ENCODE data around the gene STMN3.
"Not testable (repeated sequence)": the region's sequence is repeated elsewhere in the genome, so short reads cannot be mapped to it uniquely, and the experiment has no call there.

Gene STMN3

DNA sequence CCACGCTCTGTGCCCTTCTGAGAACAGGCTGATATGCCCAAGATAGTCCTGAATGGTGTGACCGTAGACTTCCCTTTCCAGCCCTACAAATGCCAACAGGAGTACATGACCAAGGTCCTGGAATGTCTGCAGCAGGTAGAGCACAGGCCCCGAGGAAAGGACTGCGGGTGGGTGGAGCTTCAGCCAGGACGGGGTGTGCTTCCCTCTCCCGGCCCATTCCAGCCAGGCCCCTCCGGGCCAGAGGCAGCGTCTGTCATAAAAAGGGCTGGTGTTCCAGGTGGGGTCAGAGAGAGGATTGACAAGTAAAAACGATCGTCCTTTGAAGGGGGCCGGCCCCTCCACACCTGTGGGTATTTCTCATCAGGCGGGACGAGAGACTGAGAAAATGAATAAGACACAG is 6.1 kb upstream of the STMN3 start:
- Mint-ChIP-seq H3K4me1 (ENCODE audit: low read depth) (peaks cover 18% of the 10 kb centered on the region), H3K27me3 (ENCODE audit: low read depth) (peaks cover 5% of the 10 kb centered on the region), H3K4me3 (peak overlapping the region; percentile 89), H3K27ac (no peak overlapping the region), H3K36me3 (ENCODE audit: low read depth) (peaks cover 5% of the 10 kb centered on the region), H3K9me3 (no peaks in the 10 kb centered on the region)

DNA sequence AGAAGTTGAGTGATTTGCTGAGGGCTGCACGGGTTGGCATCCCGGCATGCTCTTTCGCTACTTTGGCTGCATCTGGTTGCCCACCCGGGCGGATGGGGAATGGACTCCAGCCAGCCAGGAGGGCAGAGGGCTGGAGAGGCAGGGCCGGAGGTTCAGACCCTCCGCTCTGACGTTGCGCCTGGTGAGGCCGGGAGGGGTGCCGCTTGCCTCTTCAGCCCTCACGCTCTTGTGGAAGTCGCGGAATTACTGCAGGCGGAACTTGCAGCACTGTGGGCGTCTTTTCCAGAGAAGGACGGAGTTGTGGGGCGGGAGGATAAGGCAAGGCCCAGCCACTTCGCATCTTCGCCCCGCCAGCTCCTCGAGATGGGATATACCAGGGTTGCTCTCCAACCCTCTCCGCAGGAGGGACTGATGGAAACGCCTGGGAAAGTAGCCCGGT is 5.5 kb upstream of the STMN3 start:
- H3K4me1 Mint-ChIP-seq (ENCODE audit: low read depth): peaks cover 23% of the 10 kb centered on the region
- peak overlapping the region; percentile 89 for H3K4me3 Mint-ChIP-seq
- H3K27ac Mint-ChIP-seq: peak overlapping the region; percentile 93
- H3K27me3 Mint-ChIP-seq (ENCODE audit: low read depth): peaks cover 9% of the 10 kb centered on the region
- peaks cover 5% of the 10 kb centered on the region for H3K36me3 Mint-ChIP-seq (ENCODE audit: low read depth)
- no peaks in the 10 kb centered on the region for H3K9me3 Mint-ChIP-seq

DNA sequence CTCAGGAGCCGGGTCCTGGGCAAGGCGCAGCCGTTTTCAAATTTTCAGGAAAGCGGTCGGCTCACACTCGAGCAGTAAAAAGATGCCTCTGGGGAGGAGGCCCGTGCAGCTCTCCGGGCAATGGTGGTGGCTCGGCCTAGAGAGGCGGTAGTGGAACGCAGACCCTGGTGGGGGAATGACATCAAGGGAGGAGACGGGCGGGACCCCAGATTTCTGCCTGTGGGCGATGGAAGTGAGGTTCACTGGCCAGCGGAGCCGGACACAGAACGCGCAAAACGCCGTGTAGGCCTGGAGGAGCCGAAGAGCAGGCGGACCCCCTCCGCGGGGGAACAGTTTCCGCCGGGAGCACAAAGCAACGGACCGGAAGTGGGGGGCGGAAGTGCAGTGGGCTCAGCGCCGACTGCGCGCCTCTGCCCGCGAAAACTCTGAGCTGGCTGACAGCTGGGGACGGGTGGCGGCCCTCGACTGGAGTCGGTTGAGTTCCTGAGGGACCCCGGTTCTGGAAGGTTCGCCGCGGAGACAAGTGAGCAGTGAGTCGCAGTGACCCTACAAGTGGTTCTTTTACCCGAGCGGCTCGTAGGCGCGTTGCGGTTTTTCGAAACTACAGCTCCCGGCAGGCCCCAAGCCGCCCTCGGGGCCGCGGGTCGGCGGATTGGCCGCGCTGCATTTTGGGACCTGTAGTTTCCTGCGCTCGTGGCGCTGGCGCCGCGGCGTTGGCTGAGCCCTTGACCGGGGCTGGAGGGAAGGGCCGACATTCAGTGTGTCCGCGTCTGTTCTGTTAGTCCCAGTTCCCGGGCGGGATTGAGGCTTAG is 4.9 kb upstream of the STMN3 start, which contains the start of gene RTEL1:
Gene RTEL1 (plus strand): TSS at position 376 of the 812 bp plus-strand sequence. CDS start 1,091 bp downstream, outside the sequence.
- H3K27ac Mint-ChIP-seq: peak within 1 kb of the TSS; percentile 93
- peaks cover 9% of the 10 kb centered on the region for H3K27me3 Mint-ChIP-seq (ENCODE audit: low read depth)
- H3K36me3 Mint-ChIP-seq (ENCODE audit: low read depth): peaks cover 5% of the 10 kb centered on the region
- peak within 1 kb of the TSS; percentile 89 for H3K4me3 Mint-ChIP-seq
- peaks cover 24% of the 10 kb centered on the region for H3K4me1 Mint-ChIP-seq (ENCODE audit: low read depth)
- no peaks in the 10 kb centered on the region for H3K9me3 Mint-ChIP-seq

DNA sequence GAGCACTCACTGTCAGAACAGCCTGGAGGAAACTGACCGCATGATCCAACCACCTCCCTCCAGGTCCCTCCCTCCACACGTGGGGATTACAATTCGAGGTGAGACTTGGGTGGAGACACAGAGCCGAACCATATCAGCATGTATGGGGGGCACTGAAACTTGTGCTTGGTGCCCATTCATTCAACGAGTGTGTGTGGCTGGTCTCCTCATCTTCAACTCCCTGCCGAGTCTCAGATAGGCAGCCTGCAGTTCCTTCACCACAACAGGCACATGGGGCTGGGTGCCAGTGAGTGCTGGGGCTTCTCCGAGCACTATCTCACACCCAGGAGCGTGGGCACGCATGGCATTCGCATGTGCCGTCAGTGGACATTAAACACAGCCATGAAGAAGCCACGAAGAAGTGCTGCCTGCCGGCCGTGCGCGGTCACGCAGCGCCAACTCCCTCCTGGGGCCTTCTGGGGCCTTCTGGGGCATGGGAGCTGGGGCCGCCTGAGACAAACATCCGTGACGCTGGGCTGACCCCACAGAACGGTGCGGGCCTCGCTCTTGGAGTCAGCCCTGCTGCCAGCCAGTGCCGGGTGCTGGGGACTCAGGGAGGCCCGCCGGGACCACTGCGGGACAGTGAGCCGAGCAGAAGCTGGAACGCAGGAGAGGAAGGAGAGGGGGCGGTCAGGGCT is 4.2 kb upstream of the STMN3 start:
- H3K27me3 Mint-ChIP-seq (ENCODE audit: low read depth): peaks cover 9% of the 10 kb centered on the region
- peak overlapping the region; percentile 89 for H3K4me3 Mint-ChIP-seq
- peaks cover 24% of the 10 kb centered on the region for H3K4me1 Mint-ChIP-seq (ENCODE audit: low read depth)
- peaks cover 4% of the 10 kb centered on the region for H3K36me3 Mint-ChIP-seq (ENCODE audit: low read depth)
- H3K9me3 Mint-ChIP-seq: no peaks in the 10 kb centered on the region
- peak overlapping the region; percentile 93 for H3K27ac Mint-ChIP-seq

DNA sequence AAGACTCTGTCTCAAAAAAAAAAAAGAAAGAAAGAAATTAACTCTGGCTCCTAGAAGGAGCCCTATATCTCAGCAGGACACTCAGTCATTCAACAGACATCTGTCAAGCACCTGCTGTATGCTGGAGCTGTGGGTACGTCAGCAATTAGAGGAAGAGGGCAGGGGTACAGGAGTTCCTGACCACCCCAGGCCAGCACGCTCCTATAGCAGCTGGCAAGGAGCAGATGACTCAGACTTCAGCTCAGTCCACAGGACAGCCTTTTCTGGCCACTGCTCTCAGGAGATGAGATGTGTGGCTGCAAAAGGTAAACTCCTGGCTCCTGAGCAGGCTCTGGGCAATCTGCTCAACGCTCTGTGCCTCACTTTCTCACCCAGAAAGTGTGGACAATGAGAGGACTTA is 3.2 kb upstream of the STMN3 start:
- Mint-ChIP-seq H3K4me1 (ENCODE audit: low read depth) (peaks cover 27% of the 10 kb centered on the region), H3K9me3 (no peaks in the 10 kb centered on the region), H3K27me3 (ENCODE audit: low read depth) (peaks cover 12% of the 10 kb centered on the region), H3K27ac (peak overlapping the region; percentile 41), H3K4me3 (peak overlapping the region; percentile 64), H3K36me3 (ENCODE audit: low read depth) (peaks cover 2% of the 10 kb centered on the region)

DNA sequence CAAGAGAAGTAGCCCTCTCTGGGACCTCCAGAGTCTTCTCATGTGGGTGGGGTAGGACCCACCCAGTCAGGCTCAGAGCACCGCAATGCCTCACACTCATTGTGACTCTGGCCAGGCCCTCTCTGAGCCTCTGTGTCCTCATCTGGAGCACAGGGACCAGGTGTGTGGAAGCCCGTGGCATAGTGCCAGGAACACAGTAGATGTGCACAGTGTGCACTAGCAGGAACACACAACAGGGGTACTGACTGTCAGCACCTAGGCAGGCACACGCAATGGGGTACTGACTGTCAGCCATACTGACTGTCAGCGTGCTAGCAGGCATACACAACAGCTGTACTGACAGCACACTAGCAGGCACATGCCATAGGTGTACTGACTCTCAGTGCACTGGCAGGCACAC is 2.0 kb upstream of the STMN3 start:
- Mint-ChIP-seq H3K27me3 (ENCODE audit: low read depth) (peaks cover 20% of the 10 kb centered on the region), H3K36me3 (ENCODE audit: low read depth) (peaks cover 2% of the 10 kb centered on the region), H3K27ac (no peak overlapping the region), H3K4me1 (ENCODE audit: low read depth) (peaks cover 29% of the 10 kb centered on the region), H3K4me3 (no peak overlapping the region), H3K9me3 (no peaks in the 10 kb centered on the region)

DNA sequence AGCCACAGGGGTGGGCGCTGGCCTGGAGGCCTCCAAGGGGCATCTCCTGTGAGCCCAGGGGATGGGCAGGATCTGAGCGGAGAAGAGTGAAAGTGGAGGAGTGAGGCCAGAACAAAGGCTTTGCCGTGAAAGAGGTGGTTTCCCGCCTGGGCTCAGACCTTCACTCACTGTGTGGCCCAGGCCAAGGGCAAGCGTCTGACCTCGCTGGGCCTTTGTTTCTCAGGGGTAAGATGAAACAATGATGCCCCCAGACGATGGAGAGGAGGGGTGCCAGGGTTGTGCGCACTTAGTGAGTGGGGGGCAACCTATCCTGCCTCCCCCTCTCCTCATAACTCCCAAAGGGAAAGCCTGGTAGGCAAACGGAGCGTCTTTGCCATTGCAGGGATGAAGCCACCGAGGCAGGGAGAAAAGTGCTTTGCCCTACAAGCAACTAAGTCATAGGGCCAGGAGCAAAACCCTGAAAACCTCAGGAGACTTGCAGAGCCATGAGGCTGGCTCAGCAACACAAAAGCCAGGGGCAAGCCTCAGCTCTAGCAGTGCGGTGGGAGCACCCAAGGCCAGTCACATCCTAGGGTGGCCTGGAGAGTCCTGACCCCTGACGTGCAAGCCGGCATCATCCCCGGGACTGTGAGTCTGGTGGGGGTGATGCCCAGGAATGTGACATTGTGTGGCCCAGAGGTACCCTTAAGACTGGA is 897 bp upstream of the STMN3 start:
- Mint-ChIP-seq H3K27me3 (ENCODE audit: low read depth) (peaks cover 21% of the 10 kb centered on the region), H3K4me1 (ENCODE audit: low read depth) (peaks cover 18% of the 10 kb centered on the region), H3K4me3 (peak overlapping the region; percentile 65), H3K27ac (peak overlapping the region; percentile 20), H3K9me3 (no peaks in the 10 kb centered on the region), H3K36me3 (ENCODE audit: low read depth) (peaks cover 2% of the 10 kb centered on the region)

DNA sequence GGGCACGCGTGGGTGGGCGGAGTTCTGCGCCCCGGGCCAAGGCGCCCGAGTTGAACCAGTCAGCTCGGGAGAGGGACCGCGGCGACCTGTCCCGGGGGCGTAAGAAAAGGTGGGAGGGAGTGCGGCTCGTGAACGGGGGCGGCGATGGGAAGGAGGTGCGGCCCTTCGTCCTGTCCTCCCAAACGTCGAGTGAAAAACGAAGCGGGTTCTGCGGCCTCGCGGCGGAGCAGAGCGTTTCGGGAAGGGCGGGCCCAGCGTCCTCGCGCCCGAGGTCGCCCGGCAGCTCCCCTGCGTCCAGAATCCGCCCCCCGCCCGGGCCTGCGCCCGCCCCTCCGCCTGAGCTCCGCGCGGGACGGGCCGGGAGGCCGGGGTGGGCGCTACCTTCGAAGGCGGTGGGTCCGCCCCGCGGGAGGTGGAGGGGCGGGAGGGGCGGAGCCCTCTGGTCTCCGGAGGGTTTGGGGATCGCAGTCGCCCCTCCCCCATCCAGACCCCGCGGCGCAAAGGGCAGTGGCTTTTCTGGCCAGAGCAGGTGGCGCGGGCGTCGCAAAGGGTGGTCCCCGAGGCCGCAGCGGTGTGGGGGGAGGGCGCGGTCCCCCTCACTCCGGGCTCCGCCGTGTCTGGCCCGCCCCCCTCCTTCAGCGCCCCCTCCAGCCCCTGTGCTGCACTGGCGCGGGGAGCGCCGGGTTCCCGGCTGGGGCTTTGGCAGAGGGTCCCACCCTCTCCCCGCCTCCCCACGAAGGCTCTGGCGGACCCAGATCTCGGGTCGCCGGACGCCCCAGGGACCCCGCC is 838 bp downstream of the STMN3 start:
- H3K4me1 Mint-ChIP-seq (ENCODE audit: low read depth): peaks cover 10% of the 10 kb centered on the region
- H3K4me3 Mint-ChIP-seq: peak overlapping the region; percentile 28
- H3K27me3 Mint-ChIP-seq (ENCODE audit: low read depth): peaks cover 23% of the 10 kb centered on the region
- no peaks in the 10 kb centered on the region for H3K9me3 Mint-ChIP-seq
- no peak overlapping the region for H3K27ac Mint-ChIP-seq
- no peaks in the 10 kb centered on the region for H3K36me3 Mint-ChIP-seq (ENCODE audit: low read depth)

DNA sequence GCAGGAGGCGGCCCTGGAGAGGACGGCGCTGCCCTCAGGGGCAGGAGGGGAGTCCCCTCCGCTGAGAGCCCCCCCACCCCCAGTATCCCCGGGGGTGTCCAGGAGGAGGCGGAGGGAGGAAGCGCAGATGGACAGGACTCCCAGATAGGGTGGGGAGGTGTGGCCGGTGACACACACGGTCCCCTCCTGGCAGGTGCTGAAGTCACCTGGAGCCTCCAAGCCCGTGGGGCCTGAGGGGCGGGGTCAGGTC is 1.4 kb downstream of the STMN3 start:
- Mint-ChIP-seq H3K9me3 (no peaks in the 10 kb centered on the region), H3K36me3 (ENCODE audit: low read depth) (no peaks in the 10 kb centered on the region), H3K27ac (no peak overlapping the region), H3K4me3 (peak overlapping the region; percentile 82), H3K4me1 (ENCODE audit: low read depth) (peaks cover 10% of the 10 kb centered on the region), H3K27me3 (ENCODE audit: low read depth) (peaks cover 23% of the 10 kb centered on the region)

DNA sequence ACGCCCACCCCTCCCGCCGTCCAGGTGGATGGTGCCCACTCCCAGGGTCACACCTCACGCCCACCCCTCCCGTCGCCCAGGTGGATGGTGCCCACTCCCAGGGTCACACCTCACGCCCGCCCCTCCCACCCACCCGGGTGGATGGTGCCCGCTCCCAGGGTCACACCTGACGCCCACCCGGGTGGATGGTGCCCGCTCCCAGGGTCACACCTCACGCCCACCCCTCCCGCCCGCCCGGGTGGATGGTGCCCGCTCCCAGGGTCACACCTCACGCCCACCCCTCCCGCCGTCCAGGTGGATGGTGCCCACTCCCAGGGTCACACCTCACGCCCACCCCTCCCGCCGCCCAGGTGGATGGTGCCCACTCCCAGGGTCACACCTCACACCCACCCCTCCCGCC is 2.7 kb downstream of the STMN3 start:
- not testable (repeated sequence) for H3K9me3 Mint-ChIP-seq; H3K36me3 Mint-ChIP-seq (ENCODE audit: low read depth); H3K4me3 Mint-ChIP-seq; H3K27ac Mint-ChIP-seq
- peaks cover 10% of the 10 kb centered on the region for H3K4me1 Mint-ChIP-seq (ENCODE audit: low read depth)
- H3K27me3 Mint-ChIP-seq (ENCODE audit: low read depth): peaks cover 29% of the 10 kb centered on the region

DNA sequence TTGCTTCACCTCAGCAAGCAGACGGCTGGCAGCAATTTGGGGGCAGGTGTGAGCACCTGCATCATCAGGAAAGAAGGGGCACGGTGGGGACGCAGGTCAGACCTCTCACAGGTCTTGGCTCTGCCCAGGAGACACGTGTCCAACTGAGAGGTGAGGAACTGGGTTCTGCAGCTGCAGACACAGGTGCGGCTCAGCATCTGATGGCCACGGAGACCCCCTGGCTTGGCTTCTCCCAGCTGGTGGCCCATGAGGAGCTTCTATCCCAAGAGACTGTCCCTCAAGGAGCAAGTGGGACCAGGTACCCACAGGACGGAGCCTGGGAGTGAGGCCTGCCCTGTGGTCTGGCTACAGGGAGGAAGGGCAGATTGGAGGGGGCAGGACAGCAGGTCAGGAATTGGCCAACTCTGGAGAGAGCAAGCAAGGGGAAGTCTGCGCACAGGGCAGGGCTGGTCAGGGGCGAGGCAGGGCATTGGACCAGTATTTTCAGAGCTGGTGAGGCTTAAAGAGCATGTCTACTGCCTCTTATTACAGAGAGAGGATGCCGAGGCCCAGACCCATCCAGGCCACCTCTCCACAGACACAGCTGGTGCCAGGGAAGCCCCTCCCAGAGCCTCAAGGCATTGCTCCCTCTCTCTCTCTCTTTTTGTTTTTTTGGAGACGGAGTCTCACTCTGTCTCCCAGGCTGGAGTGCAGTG is 4.2 kb downstream of the STMN3 start:
- H3K27me3 Mint-ChIP-seq (ENCODE audit: low read depth): peaks cover 28% of the 10 kb centered on the region
- H3K4me1 Mint-ChIP-seq (ENCODE audit: low read depth): peaks cover 9% of the 10 kb centered on the region
- H3K4me3 Mint-ChIP-seq: no peak overlapping the region
- H3K27ac Mint-ChIP-seq: no peak overlapping the region
- no peaks in the 10 kb centered on the region for H3K36me3 Mint-ChIP-seq (ENCODE audit: low read depth)
- no peaks in the 10 kb centered on the region for H3K9me3 Mint-ChIP-seq

DNA sequence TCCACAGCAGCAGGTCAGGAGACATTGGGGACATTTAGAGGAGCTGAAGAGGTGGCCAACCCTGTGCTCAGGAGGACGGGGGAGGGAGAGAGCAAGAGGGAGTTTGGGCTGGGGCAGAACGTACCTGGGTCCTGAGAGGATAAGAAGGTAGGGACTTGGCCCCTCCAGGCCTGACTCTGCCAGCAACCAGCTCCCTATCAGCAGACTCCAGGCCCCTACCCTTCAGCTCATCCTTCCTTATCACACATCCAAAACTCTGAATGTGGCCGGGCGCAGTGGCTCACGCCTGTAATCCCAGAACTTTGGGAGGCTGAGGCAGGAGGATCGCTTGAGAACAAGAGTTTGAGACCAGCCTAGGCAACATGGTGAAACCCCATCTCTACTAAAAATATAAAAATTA is 5.0 kb downstream of the STMN3 start:
- Mint-ChIP-seq H3K27ac (no peak overlapping the region), H3K9me3 (no peaks in the 10 kb centered on the region), H3K27me3 (ENCODE audit: low read depth) (peaks cover 29% of the 10 kb centered on the region), H3K4me3 (no peak overlapping the region), H3K36me3 (ENCODE audit: low read depth) (no peaks in the 10 kb centered on the region), H3K4me1 (ENCODE audit: low read depth) (peaks cover 6% of the 10 kb centered on the region)

DNA sequence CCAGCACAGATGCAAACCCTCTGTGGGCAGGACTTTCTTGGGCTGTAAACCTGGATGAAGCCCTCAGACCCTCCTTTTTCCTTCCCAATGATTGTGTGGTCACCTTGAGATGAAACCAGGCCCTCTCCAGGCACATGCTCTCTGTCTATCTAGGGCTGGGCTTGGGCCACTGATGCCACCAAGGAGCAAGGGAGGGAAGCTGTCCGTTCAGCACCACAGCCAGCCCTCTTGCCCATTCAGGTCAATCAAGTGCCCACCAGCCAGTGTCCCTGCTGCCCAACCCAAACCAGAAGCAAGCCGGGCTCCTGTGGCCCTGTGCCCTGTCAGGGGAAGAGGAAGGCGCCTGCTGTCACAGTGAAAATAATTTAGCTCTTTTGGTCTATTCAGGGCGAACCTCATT is 8.0 kb downstream of the STMN3 start:
- Mint-ChIP-seq H3K4me1 (ENCODE audit: low read depth) (peaks cover 2% of the 10 kb centered on the region), H3K36me3 (ENCODE audit: low read depth) (no peaks in the 10 kb centered on the region), H3K27ac (no peak overlapping the region), H3K9me3 (no peaks in the 10 kb centered on the region), H3K4me3 (no peak overlapping the region), H3K27me3 (ENCODE audit: low read depth) (peaks cover 19% of the 10 kb centered on the region)

DNA sequence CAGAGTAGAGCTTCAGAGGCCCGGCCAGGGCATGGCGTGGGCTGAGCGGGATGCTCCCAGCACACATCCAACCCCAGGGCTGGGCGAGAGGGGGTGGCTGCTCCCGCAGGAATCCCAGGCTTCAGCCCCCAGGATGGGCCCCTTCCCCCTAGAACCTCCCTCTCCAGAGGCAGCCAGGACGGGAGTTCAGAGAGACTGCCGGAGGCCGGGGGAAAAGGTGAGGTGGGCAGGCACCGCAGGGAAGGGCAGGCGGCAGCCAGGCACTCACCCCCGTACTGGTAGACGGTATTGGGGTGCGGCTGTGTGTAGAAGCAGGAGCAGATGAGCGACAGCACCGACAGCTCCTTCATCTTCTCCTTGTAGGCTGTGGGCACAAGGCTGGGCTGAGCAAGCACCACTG is 9.3 kb downstream of the STMN3 start:
- Mint-ChIP-seq H3K27ac (no peak overlapping the region), H3K36me3 (ENCODE audit: low read depth) (no peaks in the 10 kb centered on the region), H3K9me3 (no peaks in the 10 kb centered on the region), H3K4me1 (ENCODE audit: low read depth) (peaks cover 11% of the 10 kb centered on the region), H3K4me3 (no peak overlapping the region), H3K27me3 (ENCODE audit: low read depth) (peaks cover 16% of the 10 kb centered on the region)

All from T-helper 1 cell treated with Interleukin-12 subunit alpha and Interleukin-12 subunit beta and Interleukin-4 antibody, amounts not matched to agents 30 μg/mL and 1 μg/mL, for 36 hours (primary cell).